ENCODE data around the gene ZBTB45.
"Not testable (repeated sequence)": the region's sequence is repeated elsewhere in the genome, so short reads cannot be mapped to it uniquely, and the experiment has no call there.

ZBTB45 gene

DNA sequence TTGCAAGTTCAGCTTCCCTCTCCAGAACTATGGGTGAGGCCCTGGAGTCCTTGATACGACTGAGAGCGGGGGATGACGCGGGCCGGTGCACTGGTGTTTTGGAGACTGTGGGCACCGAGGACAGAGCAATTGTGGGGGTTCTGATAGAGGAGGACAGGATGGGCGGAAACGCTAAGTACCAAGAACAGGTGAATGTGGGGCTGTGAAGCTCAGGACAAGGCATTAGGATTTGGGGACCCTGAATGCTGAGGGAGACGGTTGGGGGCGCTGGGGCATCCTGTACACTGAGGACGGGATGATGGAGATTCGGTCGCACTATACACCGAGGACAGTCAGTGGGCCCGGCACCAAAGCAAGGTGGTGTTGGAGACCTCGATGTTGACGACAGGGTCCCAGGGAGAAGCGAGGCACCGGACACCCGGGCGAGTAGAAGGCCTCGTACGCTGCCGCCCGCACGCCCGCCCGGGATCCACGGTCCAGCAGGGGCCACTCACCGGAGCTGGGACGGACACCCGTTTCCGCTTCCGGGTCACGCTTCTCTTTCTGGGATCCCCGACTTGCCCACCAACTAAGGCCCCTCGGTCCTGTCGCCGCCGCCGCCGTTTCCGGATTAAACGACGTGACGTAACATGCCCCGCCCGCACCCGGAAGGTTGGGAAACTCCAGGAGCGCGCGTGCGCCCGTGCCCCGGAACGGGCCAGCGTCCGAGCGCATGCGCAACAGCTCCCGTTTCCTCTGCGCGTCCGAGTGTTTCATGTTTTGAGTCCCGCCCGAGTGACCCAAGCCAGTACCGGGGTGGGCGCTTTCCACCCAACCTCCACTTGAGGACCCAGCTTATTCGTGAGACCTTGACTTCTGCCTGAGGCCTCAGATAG, 35.1 kb upstream of the ZBTB45 start, which contains the start of gene CHMP2A:
Gene CHMP2A, minus strand, starts transcription at position 612 of the 875 bp plus-strand sequence. CDS start 893 bp downstream, outside the sequence.
- DNase-seq: peak; percentile 97

DNA sequence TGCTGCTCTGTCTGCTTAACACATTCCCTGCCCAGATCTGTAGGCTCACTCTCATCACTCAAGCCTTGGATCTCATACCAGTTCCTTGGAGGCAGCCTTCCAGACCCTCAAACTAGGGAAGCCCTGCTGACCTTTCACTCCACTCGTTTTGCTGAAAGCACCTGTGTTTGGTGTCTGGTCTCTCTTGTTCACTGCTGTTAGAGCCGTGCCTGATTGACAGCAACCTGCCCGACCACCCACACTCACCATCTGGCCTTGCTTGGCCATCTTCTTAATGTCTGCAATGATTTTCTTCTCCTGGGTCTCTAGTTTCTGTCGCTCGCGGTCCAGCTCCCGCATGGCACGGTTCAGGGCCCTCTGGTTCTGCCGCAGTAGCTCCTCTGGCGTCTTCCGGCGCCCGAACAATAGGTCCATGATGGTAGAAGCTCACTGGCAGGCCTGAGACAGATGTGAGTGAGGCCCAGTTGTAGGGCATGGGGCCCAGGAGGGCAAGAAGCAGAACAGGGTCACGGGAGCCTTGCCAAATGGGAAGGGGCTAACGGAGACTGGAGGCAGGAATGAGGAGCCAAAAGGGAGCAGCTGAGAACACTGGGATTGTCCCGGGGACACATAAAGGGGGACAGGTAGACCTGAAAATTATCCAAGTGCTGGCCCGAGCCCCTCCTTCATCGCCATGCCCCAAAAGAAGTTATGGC, 34.3 kb upstream of the ZBTB45 start:
- no peak for DNase-seq

DNA sequence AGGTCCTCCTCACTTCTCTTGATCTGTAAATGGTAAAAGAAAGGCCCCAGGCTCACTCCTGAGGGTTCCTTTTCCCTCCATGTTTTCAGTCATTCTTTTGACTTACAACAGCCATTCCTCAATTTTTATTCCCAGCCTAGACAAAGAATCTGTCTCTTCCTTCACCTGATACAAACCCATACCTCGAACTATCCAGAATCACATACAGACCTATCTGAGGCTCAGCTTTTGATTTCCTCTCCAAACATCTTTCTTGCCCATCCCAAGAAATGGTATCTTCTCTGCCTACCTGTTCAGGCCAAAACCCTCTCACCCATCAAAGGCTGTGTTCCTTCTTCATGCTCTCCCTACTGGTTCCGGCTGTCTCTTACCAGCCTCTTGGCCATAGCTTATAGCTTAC, 33.0 kb upstream of the ZBTB45 start:
- no peak for DNase-seq

DNA sequence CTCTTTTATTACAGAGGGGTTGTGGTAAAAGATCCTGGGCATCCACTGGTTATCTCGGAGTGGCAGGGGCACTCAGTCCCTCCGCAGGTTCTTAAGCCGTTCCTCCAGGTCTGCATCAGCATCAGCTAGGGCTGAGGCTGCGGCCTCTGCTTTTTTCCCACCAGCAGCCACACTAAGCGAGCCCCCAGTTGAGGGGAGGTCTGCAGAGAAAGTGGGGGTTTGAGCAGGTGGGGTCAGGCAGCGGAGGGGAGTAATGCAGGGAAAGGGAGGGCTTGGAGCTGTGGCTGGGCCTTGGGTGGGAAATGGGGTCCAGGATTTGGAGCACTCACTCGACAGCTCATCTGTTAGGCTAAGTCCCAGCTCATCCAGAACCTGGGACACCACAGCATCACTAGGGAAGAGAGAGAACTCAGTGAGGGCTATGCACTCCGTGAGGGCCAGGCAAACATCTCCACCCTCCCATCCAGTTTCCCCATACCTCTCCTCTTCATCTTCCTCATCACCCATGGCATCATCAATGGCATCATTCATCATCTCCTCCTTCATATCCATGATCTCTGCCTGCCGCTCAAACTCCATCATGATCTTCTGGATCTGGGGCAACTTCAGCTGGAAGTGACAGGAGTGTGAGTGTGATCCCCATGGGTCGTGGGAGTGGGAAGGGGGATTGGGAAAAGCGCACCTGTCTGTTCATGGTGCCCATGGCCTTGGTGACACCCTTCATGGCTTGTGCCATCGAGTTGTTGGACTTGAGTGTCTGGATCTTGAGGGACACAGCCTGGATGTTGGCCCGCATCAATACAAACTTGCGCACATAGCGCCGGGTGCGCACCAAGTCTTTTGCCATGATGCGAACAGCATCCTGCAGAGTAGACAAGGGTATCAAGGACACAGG, 32.2 kb upstream of the ZBTB45 start:
- no peak for DNase-seq

DNA sequence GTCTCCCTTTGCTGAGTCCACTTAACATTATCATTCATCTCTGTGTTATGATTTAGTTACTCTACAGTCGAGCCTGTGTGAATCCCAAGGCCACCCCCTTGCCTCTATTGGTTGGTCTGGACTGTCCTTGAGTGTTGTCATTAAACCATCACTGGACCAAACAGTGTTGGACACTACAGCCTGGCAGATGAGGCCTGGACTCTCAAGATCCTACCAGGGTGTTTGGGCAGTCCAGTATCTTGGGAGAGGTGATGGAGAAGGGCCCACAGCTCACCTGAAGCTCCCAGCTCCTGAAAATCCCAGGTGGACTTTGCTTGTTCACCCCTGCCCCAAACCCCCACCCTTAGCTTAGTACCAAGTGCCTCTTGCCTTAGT, 31.5 kb upstream of the ZBTB45 start:
- no peak for DNase-seq

DNA sequence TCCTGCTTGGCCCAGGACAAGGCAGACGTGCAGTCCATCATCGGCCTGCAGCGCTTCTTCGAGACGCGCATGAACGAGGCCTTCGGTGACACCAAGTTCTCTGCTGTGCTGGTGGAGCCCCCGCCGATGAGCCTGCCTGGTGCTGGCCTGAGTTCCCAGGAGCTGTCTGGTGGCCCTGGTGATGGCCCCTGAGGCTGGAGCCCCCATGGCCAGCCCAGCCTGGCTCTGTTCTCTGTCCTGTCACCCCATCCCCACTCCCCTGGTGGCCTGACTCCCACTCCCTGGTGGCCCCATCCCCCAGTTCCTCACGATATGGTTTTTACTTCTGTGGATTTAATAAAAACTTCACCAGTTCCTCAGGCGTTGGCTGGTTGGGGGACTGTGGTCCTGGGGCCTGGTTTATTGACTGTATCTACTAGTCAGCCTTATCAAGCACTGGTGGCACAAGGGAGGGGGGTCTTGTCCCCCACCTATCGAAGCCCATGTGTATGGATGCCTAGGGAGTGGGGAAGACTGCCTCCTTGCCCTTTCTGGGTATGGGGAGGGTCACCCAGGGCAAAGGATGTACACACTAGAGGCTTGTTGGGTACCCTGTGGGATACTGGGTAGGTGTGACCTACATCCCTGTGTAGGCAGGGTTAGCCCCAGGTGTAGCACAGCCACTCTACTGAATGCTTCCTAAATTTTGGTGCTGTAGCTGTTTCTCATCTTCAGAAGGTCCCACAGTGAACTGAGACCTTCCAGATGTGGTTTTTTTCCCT, 30.9 kb upstream of the ZBTB45 start:
- no peak for DNase-seq

DNA sequence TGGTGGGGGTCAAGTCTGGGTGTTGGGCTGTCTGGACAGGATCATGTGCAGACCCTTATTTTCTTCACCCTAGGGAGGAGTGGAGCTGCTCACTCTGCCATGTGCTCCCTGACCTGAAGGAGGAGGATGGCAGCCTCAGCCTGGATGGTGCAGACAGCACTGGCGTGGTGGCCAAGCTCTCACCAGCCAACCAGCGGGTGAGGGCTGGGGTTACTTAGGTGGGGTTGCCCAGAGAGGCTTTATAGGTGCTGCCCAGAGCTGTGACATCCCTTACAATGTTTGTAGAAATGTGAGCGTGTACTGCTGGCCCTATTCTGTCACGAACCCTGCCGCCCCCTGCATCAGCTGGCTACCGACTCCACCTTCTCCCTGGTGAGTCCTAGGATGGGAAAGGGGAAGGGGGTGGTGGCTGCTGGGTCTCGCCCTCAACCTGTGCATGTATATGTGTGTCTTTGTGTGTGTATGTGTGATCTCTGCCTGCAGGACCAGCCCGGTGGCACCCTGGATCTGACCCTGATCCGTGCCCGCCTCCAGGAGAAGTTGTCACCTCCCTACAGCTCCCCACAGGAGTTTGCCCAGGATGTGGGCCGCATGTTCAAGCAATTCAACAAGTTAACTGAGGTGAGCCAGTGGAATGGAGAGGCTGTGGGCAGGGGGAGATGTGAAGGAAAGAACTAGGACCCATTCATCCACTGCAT, 30.2 kb upstream of the ZBTB45 start:
- no peak for DNase-seq

DNA sequence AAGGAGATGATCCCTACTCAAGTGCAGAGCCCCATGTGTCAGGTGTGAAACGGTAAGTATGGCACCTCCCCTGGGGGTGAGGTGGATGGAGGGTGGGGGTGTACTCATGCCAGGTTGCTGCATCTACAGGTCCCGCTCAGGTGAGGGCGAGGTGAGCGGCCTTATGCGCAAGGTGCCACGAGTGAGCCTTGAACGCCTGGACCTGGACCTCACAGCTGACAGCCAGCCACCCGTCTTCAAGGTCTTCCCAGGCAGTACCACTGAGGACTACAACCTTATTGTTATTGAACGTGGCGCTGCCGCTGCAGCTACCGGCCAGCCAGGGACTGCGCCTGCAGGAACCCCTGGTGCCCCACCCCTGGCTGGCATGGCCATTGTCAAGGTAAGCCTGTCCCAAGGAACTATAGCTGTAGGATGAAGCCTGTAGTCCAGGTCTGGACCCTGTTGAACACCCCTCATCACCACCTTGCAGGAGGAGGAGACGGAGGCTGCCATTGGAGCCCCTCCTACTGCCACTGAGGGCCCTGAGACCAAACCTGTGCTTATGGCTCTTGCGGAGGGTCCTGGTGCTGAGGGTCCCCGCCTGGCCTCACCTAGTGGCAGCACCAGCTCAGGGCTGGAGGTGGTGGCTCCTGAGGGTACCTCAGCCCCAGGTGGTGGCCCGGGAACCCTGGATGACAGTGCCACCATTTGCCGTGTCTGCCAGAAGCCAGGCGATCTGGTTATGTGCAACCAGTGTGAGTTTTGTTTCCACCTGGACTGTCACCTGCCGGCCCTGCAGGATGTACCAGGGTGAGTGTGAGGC, 29.5 kb upstream of the ZBTB45 start:
- no peak for DNase-seq

DNA sequence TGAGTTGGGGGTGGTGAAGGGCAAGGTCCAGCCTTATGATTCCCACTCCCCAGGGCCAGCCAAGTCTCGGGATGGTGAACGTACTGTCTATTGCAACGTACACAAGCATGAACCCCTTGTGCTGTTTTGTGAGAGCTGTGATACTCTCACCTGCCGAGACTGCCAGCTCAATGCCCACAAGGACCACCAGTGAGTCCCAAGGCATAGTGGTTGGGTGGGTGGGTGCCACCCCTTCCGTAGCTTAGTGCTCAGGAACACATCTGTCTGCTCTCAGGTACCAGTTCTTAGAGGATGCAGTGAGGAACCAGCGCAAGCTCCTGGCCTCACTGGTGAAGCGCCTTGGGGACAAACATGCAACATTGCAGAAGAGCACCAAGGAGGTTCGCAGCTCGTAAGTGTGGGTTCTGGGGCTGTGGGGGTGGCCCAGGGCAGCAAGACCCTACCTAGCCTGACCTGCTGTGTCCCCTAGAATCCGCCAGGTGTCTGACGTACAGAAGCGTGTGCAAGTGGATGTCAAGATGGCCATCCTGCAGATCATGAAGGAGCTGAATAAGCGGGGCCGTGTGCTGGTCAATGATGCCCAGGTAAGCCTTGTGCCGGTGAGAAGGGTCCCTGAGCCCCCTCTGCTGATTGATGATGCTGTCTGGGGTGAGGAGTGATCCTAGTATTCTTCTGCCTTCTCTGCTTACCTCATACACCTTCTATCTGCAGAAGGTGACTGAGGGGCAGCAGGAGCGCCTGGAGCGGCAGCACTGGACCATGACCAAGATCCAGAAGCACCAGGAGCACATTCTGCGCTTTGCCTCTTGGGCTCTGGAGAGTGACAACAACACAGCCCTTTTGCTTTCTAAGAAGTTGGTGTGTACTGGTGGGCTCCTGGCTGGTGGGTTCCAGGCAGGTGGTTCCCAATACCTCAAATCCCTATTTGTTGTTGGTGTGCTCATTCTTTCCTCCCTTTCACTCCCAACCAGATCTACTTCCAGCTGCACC, 28.0 kb upstream of the ZBTB45 start:
- DNase-seq: no peak

DNA sequence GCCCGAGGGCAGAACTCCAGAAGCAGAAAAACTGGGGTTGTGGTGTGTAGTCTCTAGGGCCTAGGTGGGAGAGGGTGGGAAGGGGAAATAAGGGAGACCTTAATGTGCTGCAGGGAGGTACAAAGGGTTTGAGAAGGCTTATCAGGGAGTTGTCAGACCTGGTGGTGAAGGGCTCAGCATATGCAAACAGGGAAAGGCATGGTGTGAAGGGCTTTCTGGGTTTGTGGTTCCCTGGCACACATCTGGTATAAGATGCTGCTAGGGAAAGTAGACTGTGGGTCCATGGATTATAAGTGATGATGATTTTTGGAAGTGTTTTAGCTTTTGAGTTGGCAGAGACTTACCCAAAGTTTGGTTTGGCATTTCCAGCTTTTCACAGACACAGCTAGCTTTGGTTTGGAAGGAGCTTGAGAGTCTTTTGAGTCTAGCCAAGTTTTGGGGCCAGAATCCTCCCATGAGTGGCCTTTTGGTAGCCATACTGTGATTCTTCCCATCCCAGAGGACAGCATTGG, 26.5 kb upstream of the ZBTB45 start:
- no peak for DNase-seq

DNA sequence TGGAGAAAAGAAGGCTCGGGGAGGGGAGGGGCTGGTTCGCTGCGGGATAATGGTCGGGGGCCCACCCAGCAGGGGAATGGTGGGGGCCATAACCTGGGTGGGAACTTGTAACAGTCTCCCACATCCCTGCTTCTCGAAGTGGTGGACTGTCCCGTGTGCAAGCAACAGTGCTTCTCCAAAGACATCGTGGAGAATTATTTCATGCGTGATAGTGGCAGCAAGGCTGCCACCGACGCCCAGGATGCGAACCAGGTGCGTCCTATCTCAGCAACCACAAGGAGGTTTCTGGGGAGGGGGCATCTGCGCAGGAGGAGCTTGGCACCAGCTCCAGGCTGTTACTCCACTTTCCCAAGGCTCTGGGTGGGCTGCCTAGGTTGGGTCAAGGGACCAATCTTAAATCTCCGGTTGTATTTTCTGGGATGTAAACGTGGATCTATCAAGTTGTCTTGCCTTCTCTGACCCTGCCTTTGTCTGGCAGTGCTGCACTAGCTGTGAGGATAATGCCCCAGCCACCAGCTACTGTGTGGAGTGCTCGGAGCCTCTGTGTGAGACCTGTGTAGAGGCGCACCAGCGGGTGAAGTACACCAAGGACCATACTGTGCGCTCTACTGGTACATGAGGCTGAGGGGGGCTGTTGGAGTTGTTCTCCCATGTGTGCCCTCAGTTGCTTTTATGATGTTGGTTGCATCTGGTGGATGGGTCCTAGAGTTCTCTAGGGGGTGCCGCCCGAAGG, 25.8 kb upstream of the ZBTB45 start:
- no peak for DNase-seq

DNA sequence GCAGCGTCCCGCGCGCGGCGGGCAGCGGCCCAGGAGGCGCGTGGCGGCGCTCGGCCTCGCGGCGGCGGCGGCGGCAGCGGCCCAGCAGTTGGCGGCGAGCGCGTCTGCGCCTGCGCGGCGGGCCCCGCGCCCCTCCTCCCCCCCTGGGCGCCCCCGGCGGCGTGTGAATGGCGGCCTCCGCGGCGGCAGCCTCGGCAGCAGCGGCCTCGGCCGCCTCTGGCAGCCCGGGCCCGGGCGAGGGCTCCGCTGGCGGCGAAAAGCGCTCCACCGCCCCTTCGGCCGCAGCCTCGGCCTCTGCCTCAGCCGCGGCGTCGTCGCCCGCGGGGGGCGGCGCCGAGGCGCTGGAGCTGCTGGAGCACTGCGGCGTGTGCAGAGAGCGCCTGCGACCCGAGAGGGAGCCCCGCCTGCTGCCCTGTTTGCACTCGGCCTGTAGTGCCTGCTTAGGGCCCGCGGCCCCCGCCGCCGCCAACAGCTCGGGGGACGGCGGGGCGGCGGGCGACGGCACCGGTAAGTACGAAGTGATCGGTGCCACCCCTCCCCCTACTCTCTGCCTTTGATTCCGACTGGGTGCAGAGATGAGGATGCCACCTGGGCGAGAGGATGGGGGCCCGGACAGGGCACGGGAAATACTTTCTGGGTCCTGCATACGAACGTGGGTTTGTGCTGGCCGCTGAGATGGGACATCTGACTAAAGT, 25.1 kb upstream of the ZBTB45 start:
- no peak for DNase-seq

DNA sequence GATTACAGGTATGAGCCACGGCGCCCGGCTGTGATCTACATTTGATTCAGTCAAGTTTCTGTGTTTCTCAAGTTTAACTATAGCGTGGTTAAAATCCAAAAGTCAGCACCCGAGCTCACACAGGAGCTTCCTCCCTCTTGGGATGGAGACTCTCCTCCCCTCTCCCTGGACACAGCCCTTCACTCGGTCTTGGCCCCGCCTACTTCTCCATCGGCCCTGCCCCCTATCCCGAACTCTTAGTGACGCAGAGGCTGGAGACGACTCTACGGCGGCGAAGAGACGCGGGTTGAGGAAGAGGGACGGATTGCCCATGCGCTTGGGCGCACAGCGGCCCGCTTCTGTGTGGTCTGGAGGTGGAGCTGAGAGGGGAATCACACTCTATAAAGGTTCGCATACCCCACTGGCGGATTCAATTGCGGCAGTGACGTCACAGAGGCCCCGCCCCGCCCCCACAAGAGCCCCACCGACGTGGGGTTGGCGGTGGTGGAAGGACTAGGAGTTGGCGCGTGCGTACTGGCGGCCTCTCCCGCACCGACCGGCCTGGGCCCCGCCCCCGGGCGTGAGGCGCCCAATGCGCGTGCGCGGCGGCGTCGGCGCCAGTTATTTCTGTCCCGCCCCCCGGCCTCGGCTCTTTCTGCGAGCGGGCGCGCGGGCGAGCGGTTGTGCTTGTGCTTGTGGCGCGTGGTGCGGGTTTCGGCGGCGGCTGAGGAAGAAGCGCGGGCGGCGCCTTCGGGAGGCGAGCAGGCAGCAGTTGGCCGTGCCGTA, 24.4 kb upstream of the ZBTB45 start, which contains the start of gene TRIM28:
Gene TRIM28, plus strand, starts transcription at position 239 of the 765 bp plus-strand sequence. CDS start 694 bp downstream, outside the sequence.
- peak; percentile 100 for DNase-seq

DNA sequence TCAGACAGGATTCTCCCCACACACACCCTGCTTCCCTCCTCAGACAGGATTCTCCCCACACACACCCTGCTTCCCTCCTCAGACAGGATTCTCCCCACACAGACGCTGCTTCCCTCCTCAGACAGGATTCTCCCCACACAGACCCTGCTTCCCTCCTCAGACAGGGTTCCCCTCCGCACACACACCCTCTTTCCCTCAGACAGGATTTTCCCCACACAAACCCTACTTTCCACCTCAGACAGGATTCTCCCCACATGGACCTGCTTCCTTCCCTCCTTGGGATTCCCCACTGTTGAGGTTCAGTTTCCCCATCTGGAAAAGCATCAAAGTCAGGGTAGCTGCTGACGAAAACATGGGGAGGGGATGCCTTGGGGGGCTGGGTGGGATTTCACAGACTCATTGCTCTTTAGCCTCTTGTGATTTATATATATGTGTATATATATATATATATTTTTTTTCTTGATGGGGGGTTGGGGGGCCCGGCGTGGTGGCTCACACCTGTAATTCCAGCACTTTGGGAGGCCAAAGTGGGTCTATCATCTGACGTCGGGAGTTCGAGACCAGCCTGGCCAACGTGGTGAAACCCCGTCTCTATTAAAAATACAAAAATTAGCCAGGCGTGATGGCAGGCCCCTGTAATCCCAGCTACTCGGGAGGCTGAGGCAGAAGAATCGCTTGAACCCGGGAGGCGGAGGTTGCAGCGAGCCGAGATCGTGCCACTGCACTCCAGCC, 23.2 kb upstream of the ZBTB45 start:
- not testable (repeated sequence) for DNase-seq

DNA sequence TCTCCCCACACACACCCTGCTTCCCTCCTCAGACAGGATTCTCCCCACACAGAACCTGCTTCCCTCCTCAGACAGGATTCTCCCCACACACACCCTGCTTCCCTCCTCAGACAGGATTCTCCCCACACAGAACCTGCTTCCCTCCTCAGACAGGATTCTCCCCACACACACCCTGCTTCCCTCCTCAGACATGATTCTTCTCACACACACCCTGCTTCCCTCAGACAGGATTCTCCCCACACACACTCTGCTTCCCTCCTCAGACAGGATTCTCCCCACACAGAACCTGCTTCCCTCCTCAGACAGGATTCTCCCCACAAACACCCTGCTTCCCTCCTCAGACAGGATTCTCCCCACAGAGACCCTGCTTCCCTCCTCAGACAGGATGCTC, 19.6 kb upstream of the ZBTB45 start:
- not testable (repeated sequence) for DNase-seq
